OCI-LY7 (cell line): ENCODE data around the gene GFER. TPM values are rescaled to one million over a fixed set of nuclear protein-coding genes. Genes with fewer than 3 reads are reported as not detected.

Experiments
- BruUV-seq: library from RNA; stranded (reverse); fragments of 400-500 nt; replicated peaks from 2 replicates; lab custom pipeline; 2021; lab: Mats Ljungman, UMichigan
- CTCF ChIA-PET: fragments of 300-600 bp; sonication (Branson Sonifier 250); formaldehyde crosslinking; loops from one replicate; lab custom pipeline; 2022; ENCODE audit warnings: antibody characterized with exemption; ENCODE audit not compliant: unreplicated experiment; lab: Charles Lee
- POLR2A ChIA-PET: fragments of 300-600 bp; sonication (Branson Sonifier 250); formaldehyde crosslinking; loops from one replicate; lab custom pipeline; 2022; ENCODE audit warnings: antibody characterized with exemption; lab: Charles Lee
- DNase-seq: peaks from one replicate; pipeline ENCODE4 v3.0.0-alpha.2; 2015; ENCODE audit warnings: low spot score
- H2AFZ ChIP-seq: fragments of 200-600 bp; sonication (generic), shearing (Covaris generic); 2 replicates; pipeline ENCODE4 v1.6.1; 2014; ENCODE audit warnings: mild to moderate bottlenecking, antibody characterized with exemption, low read length, moderate library complexity
- H3K27ac ChIP-seq: fragments of 200-600 bp; sonication (generic); 2 replicates; pipeline ENCODE4 v1.5.1; 2014; ENCODE audit warnings: mixed run types, low read depth, mild to moderate bottlenecking, moderate library complexity, low read length, inconsistent platforms; ENCODE audit not compliant: poor library complexity, severe bottlenecking
- H3K36me3 ChIP-seq: fragments of 200-600 bp; sonication (generic); 2 replicates; pipeline ENCODE4 v1.6.1; 2014; ENCODE audit warnings: mild to moderate bottlenecking, antibody characterized with exemption, low read length, moderate library complexity, mixed read lengths; ENCODE audit not compliant: insufficient read depth
- H3K4me1 ChIP-seq: fragments of 200-600 bp; sonication (generic); 2 replicates; pipeline ENCODE4 v1.5.1; 2014; ENCODE audit warnings: mild to moderate bottlenecking, low read length; ENCODE audit not compliant: insufficient read depth, poor library complexity, severe bottlenecking
- H3K4me2 ChIP-seq: fragments of 200-600 bp; sonication (generic); 2 replicates; pipeline ENCODE4 v1.6.1; 2014; ENCODE audit warnings: mild to moderate bottlenecking, low read length
- H3K4me3 ChIP-seq: fragments of 200-600 bp; sonication (generic); 2 replicates; pipeline ENCODE4 v1.5.1; 2014; ENCODE audit warnings: mild to moderate bottlenecking, low read depth, low read length; ENCODE audit not compliant: poor library complexity, severe bottlenecking
- H3K79me2 ChIP-seq: fragments of 200-600 bp; sonication (generic); 2 replicates; pipeline ENCODE4 v1.6.1; 2016; ENCODE audit warnings: low read depth, mild to moderate bottlenecking, low read length, moderate library complexity, mixed read lengths; ENCODE audit not compliant: insufficient read depth
- H3K9me2 ChIP-seq: fragments of 200-600 bp; sonication (generic); 2 replicates; pipeline ENCODE4 v1.6.1; 2016; ENCODE audit warnings: mild to moderate bottlenecking, low read length, mixed read lengths; ENCODE audit not compliant: insufficient read depth
- H3K9me3 ChIP-seq: fragments of 200-600 bp; sonication (generic); 2 replicates; pipeline ENCODE4 v1.6.1; 2014; ENCODE audit warnings: mild to moderate bottlenecking, mixed run types, low read length, mixed read lengths
- H4K20me1 ChIP-seq: fragments of 200-600 bp; sonication (generic); 2 replicates; pipeline ENCODE4 v1.6.1; 2014; ENCODE audit warnings: mild to moderate bottlenecking, antibody characterized with exemption, low read length, moderate library complexity, mixed read lengths; ENCODE audit not compliant: insufficient read depth
- CTCF ChIP-seq: fragments of 200-600 bp; sonication (generic); conservative IDR thresholded peaks from 2 replicates; pipeline ENCODE4 v1.5.1; 2014; ENCODE audit warnings: mild to moderate bottlenecking, antibody characterized with exemption, low read length, moderate library complexity, mixed read lengths
- EZH2phosphoT487 ChIP-seq: fragments of 200-600 bp; sonication (generic); IDR thresholded peaks from 2 replicates; pipeline ENCODE4 v1.6.1; 2018; ENCODE audit warnings: low read depth, borderline replicate concordance, mild to moderate bottlenecking, mixed run types, antibody characterized with exemption, low read length, moderate library complexity, mixed read lengths
- intact Hi-C: fragments of 100-400 bp; cut with micrococcal nuclease; formaldehyde crosslinking; loops from one replicate; pipeline ENCODE4 v1.10.0; 2022; ENCODE audit not compliant: unreplicated experiment
- total RNA-seq, 2 experiments: library from RNA; depleted of rRNA in 1 of 2; stranded (reverse); fragments of >200 nt in 1 of 2; shearing (Covaris generic) in 1 of 2; gene quantifications; 2 replicates each; pipeline ENCODE4 v1.2.3, GENCODE V29; 2014 to 2022

GFER gene
- total RNA-seq, 2 experiments from 2014 or later: 32.3 to 40.2 TPM

GRCh38 chr16:1963806-1964505 lies 20.0 kb upstream of the GFER start:
- H3K36me3 ChIP-seq: peaks cover 64% of the 10 kb centered on the region
- TF ChIP-seq EZH2phosphoT487 (no peak), CTCF (peak; percentile 46)
- peaks cover 14% of the 10 kb centered on the region for H4K20me1 ChIP-seq
- peak overlapping the region; percentile 96 for H3K4me2 ChIP-seq
- H3K79me2 ChIP-seq: peaks cover 60% of the 10 kb centered on the region
- CTCF ChIA-PET: no interaction called here
- POLR2A ChIA-PET: interaction anchor here (0.6 to 1.6 kb wide), 10 partner anchors 20 to 1383 kb away, joined by 3 to 11 read pairs (median 4); partner anchors contain the start of genes MSRB1, NUBP2, SPSB3 and SYNGR3
- peak overlapping the region; percentile 82 for H3K4me3 ChIP-seq
- no peaks in the 10 kb centered on the region for H3K9me3 ChIP-seq
- intact Hi-C loops: loop anchor here (2.0 kb wide), 1 partner anchor 29 kb away; no protein-coding TSS in a partner anchor
- H2AFZ ChIP-seq: no peak overlapping the region
- H3K9me2 ChIP-seq: no peaks in the 10 kb centered on the region
- BruUV-seq: no TSS peak
- DNase-seq: peak; percentile 51
- peaks cover 34% of the 10 kb centered on the region for H3K4me1 ChIP-seq
- peak overlapping the region; percentile 80 for H3K27ac ChIP-seq

GRCh38 chr16:1964506-1965395 lies 19.2 kb upstream of the GFER start, which contains the start of gene RPS2:
Gene RPS2, minus strand, starts transcription at chr16:1964826. Its CDS starts 201 bp downstream, at chr16:1964625.
- POLR2A ChIA-PET: interaction anchor here (0.6 to 1.6 kb wide), 8 partner anchors 21 to 1384 kb away, joined by 3 to 11 read pairs (median 5); partner anchors contain the start of genes MSRB1, NUBP2, SPSB3 and SYNGR3
- peaks cover 14% of the 10 kb centered on the region for H4K20me1 ChIP-seq
- H3K9me3 ChIP-seq: no peaks in the 10 kb centered on the region
- TF ChIP-seq CTCF (0 out of 2 replicates have a peak, but pooled peaks have one; percentile 34), EZH2phosphoT487 (no peak)
- BruUV-seq: no TSS peak
- peak within 1 kb of the TSS; percentile 96 for H3K4me2 ChIP-seq
- no peaks in the 10 kb centered on the region for H3K9me2 ChIP-seq
- intact Hi-C loops: loop anchor here (2.0 kb wide), 1 partner anchor 28 kb away; no protein-coding TSS in a partner anchor
- peak within 1 kb of the TSS; percentile 6; the same call in 1 of the 2 replicates for H2AFZ ChIP-seq
- CTCF ChIA-PET: interaction anchor here (0.6 kb wide), 1 partner anchor 58 kb away, joined by 3 read pairs; no protein-coding TSS in a partner anchor
- H3K27ac ChIP-seq: peak within 1 kb of the TSS; percentile 80
- DNase-seq: peak; percentile 99
- peaks cover 32% of the 10 kb centered on the region for H3K4me1 ChIP-seq
- H3K79me2 ChIP-seq: peaks cover 56% of the 10 kb centered on the region
- H3K36me3 ChIP-seq: peaks cover 64% of the 10 kb centered on the region
- peak within 1 kb of the TSS; percentile 82 for H3K4me3 ChIP-seq
